Measurements from ENCODE around the gene LRMDA. TPM values are rescaled to one million over a fixed set of nuclear protein-coding genes. Genes with fewer than 3 reads are reported as not detected.

Gene LRMDA
- total and polyA plus RNA-seq, 2 of the 13 experiments (the other 11 are each of a cell fraction or from before 2014, with no cell fraction given): 13.4 to 22.0 TPM

- TF ChIP-seq ZBTB14 (CRISPR knock-in tag; IDR thresholded peaks at IDR 0.05) (peak; percentile 16; the same call in 1 of the 2 replicates), ZBTB4 (CRISPR knock-in tag; IDR thresholded peaks at IDR 0.05; ENCODE audit: borderline replicate concordance) (peak; percentile 69; the same call in 1 of the 2 replicates), ZNF589 (CRISPR knock-in tag; conservative IDR thresholded peaks at IDR 0.05) (0 out of 2 replicates have a peak, but pooled peaks have one; percentile 46), ZFP62 (CRISPR knock-in tag; IDR thresholded peaks at IDR 0.05) (no peak), BATF2 (CRISPR knock-in tag; IDR thresholded peaks at IDR 0.05) (peak; percentile 84; the same call in 1 of the 2 replicates), CEBPB (IDR thresholded peaks at IDR 0.05; ENCODE audit: borderline replicate concordance, low read depth, low read length) (no peak), ZNF749 (CRISPR knock-in tag; IDR thresholded peaks at IDR 0.05; ENCODE audit: borderline replicate concordance) (0 out of 2 replicates have a peak, but pooled peaks have one; percentile 1), ZNF839 (CRISPR knock-in tag; IDR thresholded peaks at IDR 0.05; ENCODE audit: borderline replicate concordance) (peak; percentile 53; the same call in 1 of the 2 replicates), THAP11 (CRISPR knock-in tag; IDR thresholded peaks at IDR 0.05) (no peak), CREM (IDR thresholded peaks at IDR 0.05) (peak; percentile 10; the same call in 1 of the 2 replicates), CREM (CRISPR knock-in tag; IDR thresholded peaks at IDR 0.05) (no peak), FOXK1 (CRISPR knock-in tag; IDR thresholded peaks at IDR 0.05; ENCODE audit: borderline replicate concordance, low read depth) (peak; percentile 10; the same call in 1 of the 2 replicates)
Measured at GRCh38 chr10:75403144-75403938, 28.1 kb upstream of the LRMDA start (continued).

All from HepG2 (cell line).